EH (cell line): ENCODE results near the gene DEPDC1B.
"Not testable (repeated sequence)": the region's sequence is repeated elsewhere in the genome, so short reads cannot be mapped to it uniquely, and the experiment has no call there.

Source experiments
- DNase-seq: peaks from one replicate; pipeline ENCODE4 v3.0.0-alpha.2; 2015; ENCODE audit warnings: low read depth

DEPDC1B gene

GRCh38 chr5:60584304-60584703 is 115.7 kb downstream of the DEPDC1B start:
- no peak for DNase-seq

- no peak for DNase-seq
Measured at GRCh38 chr5:60583616-60584015, 116.3 kb downstream of the DEPDC1B start.

GRCh38 chr5:60578315-60578714 is 121.7 kb downstream of the DEPDC1B start:
- no peak for DNase-seq

- DNase-seq: no peak
Measured at GRCh38 chr5:60577116-60577515, 122.8 kb downstream of the DEPDC1B start.

- DNase-seq: no peak
Measured at GRCh38 chr5:60576425-60576824, 123.5 kb downstream of the DEPDC1B start.

- DNase-seq: no peak
Measured at GRCh38 chr5:60568646-60569045, 131.3 kb downstream of the DEPDC1B start.

GRCh38 chr5:60563696-60564324 is 136.2 kb downstream of the DEPDC1B start:
- no peak for DNase-seq

GRCh38 chr5:60553291-60553690 is 146.7 kb downstream of the DEPDC1B start:
- DNase-seq: not testable (repeated sequence)

- no peak for DNase-seq
Measured at GRCh38 chr5:60551829-60552228, 148.1 kb downstream of the DEPDC1B start.

- DNase-seq: no peak
Measured at GRCh38 chr5:60551250-60551649, 148.7 kb downstream of the DEPDC1B start.

- no peak for DNase-seq
Measured at GRCh38 chr5:60550311-60550710, 149.7 kb downstream of the DEPDC1B start.

- DNase-seq: no peak
Measured at GRCh38 chr5:60549841-60550240, 150.1 kb downstream of the DEPDC1B start.
